NCI-H69 (cell line): ENCODE data around the gene LPIN3.

Experiments used
- DNase-seq: peaks from one replicate; lab custom pipeline; 2025; lab: John Stamatoyannopoulos, UW

LPIN3 gene

DNA sequence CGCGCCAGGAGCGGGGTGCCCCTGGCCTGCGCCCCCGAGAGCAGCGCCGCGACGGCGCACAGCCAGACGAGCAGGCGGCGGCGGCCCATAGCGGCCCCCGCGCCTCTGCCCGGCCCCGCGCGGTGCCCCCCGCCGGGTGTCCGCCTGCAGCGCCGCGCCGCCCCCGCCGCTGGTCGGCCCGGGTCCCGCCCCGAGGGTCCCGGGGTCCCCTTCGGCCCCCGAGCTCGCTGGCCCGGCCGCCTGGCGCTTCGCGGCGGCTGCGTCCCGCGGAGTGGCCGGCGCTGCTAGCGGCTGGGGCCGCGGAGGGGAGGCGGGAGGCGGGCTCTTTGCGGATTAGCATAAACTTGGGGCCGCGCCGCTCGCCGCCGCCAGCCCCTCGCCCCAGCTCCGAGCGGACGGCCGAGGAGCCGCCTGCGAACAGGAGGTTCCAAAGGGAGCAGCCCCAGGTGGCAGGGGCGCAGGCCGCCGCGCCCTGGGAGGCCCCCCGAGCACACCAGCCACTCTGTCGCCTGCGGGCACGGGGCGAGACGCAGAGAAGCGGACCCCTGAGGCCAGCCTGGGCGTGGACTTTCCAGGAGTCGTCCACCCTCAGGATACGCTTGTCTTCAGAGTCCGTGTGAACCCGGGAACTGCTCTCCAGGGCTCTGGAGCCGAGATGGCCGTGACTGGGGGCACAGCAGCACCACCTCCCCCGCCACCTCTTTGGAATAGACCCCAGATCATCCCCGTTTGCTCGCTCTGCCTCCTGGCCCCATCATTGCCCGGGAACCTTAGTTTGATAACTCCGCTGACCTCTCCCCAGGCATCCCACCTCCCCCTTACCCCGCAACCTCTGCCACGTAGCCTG lies 26.1 kb downstream of the LPIN3 start, which contains the start of gene EMILIN3:
Gene EMILIN3, minus strand, starts transcription at position 273 of the 847 bp plus-strand sequence. Its CDS starts 184 bp downstream, at position 89.
- peak; percentile 35 for DNase-seq

DNA sequence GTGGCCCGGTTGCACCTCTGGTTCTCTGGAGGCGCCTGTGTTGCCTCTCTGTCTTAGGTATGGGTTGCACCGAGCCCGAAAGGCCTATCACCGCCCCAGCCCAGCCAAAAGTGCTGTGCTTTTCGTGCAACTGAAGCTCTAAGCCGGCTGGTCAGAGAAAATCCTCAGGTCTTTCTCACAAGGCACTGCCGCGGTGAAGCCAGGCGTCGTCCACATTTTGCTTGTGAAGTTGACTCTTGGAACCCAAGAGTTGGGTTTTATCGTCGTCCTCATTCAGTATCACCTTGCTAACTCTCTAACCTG lies 26.7 kb downstream of the LPIN3 start:
- no peak for DNase-seq

GRCh38 chr20:41367956-41368355 lies 27.3 kb downstream of the LPIN3 start:
- no peak for DNase-seq

DNA sequence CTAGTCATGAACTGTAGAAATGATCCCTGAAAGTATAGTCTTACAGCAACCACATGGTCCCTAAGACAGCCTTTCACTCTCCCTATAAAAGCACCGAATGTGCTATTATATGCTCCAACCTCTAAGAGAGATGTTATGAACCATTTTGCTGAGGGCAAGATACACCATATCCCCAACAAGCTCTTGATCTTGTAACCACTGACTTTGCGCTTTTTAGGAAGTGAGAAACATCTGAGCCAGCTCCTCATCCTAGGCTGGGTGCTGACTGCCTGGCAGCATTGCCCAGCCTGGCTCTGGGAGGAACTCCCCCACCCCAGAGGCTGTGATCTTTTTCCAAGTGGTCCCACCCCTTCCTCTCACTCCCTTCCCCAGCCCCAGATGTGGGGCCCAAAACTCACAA lies 29.1 kb downstream of the LPIN3 start:
- DNase-seq, result no peak

DNA sequence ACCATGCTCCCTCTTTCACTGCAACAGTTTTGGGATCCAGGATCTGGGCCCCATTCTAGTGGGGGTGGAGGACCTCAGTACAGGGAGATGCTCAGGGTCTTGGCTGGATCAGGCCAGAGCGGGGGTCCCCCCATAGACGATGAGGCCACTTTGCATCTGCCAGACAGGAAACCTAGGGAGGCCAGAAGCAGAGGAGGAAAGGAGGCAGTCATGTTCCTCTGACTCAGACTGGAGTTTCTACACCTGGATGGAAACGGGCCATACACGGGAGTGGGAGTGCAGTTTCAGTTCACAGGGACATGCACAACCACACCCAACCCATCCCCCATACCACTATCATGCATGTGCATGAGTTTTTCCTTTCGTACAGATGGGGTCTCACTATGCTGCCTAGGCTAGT lies 29.6 kb downstream of the LPIN3 start:
- DNase-seq, result no peak

DNA sequence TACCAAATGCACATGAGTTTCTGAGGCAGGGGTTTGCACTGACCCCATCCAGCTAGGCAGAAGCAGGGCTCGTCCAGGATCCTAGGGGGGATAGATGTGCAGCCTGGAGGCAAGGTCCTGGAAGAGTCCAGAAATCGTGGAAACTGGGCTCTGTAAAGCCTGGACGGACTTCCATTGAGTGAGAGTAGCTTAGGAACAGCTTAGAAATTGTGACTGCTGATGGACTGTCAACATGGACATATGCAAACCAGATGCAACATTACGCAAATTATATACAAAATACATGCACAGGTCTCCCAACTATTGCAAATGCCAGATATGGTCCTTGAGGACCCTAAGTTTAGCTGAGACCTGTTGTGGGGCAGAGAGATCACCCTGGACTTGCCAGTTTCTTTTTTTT lies 30.8 kb downstream of the LPIN3 start:
- no peak for DNase-seq

DNA sequence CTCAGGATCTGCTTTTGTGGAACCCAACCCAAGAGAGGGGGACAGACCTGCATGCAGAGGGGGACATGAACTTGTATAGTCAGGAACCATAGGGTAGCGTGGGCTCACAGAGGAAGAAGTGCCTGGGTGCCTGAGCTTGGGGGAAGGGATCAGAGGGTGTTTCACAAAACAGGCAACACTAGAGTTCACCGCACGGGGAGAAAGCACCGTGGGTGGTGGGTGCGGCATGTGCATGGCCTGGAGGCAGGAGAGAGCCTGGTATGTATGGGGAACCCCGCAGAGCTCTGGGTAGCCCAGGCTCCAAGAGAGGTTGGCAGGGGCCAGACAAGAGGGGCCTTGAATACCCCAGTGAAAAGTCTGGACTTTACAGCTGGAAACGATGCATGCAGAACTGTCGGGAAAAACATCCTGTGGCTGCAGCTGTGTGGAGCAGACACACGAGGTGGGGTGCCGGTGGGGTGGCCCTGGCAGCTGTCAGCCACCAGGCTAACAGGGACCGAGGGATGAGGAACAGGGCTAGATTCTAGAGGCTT lies 32.7 kb downstream of the LPIN3 start:
- DNase-seq, result peak; percentile 32

GRCh38 chr20:41373931-41374920 lies 33.6 kb downstream of the LPIN3 start:
- DNase-seq, result no peak

DNA sequence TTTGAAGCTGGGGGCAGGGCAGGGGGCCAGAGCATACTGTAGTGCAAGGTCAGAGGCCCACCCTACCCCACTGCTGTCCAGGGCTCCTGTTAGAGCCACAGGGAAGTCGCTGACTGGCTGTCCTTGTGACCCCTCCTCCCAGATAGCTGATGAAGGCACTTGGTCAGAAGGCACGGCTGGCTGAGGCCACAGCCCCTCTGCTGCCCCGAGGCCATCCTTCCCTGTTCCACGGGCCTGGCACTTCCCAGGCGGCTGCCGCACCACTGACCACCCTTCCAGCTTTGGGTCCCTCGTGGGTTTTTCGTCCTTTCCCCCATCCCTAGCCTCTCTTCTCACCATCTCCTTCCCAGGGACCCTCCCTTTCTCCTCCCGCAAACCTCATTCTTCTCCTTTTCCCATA lies 35.2 kb downstream of the LPIN3 start:
- DNase-seq, result no peak

DNA sequence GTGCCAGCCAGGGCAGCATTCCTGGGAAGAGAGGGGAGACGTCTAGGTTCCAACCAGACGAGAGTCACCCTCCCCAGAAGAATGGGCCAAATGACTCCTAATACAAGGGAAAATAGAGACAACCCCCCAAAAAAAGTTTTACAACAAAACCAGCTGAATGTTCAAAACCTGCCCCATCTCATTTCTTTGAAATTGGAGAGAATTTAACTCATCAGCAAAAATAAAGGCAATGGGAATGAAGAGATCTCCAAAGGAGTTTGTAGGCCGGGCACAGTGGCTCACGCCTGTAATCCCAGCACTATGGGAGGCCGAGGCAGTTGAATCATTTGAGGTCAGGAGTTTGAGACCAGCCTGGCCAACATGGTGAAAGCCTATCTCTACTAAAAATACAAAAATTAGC lies 35.7 kb downstream of the LPIN3 start:
- DNase-seq, result no peak

- DNase-seq, result no peak
These were observed 36.7 kb downstream of the LPIN3 start for GRCh38 chr20:41377275-41377674.

- DNase-seq, result no peak
These were observed 38.9 kb downstream of the LPIN3 start for GRCh38 chr20:41379551-41379950.

GRCh38 chr20:41380551-41381193 lies 40.1 kb downstream of the LPIN3 start:
- no peak for DNase-seq

- DNase-seq, result no peak
These were observed 42.2 kb downstream of the LPIN3 start for GRCh38 chr20:41382791-41383305.

- peak; percentile 6 for DNase-seq
These were observed 46.1 kb downstream of the LPIN3 start for GRCh38 chr20:41386502-41387427.

DNA sequence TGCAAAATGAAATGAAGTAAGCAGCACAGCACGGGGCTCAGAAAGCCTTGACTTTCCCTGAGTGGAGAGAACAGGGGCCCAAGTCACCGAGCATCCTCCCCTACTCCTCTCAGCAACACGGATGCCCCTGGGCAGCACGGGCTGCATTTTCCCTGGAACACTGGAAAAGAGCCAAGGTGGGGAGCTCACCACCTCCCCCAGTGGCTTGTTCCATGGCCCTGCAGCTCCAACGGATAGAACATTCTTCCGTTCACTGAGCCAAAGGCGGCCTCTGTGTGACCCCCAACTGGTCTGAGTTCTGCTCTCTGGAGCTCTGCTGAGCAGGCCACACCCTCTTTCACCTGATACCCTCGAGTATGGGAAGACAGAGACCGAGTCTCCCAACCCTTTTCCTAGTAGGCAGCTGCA lies 46.8 kb downstream of the LPIN3 start:
- DNase-seq, result peak; percentile 36

GRCh38 chr20:41390889-41391288 lies 50.3 kb downstream of the LPIN3 start:
- no peak for DNase-seq

DNA sequence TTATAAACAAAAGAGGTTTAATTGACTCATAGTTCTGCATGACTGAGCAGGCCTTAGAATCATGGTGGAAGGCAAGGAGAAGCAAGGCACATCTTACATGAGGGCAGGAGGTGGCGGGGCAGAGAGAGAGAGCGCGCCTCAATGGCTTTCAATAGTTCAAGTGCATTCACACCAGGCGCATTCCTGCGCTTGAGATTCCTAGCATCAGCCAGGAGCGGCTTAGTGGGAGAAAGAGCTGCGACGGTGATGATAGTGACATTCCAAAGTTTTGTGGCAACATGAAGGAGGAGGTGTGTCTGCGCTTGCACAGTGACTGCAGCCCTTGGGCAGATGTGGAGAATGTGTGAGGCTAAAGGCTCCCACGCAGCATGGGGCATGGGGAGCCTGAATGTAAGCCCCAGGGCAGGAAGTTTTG lies 51.0 kb downstream of the LPIN3 start:
- DNase-seq, result no peak

- DNase-seq, result no peak
These were observed 51.7 kb downstream of the LPIN3 start for GRCh38 chr20:41392295-41392694.

DNA sequence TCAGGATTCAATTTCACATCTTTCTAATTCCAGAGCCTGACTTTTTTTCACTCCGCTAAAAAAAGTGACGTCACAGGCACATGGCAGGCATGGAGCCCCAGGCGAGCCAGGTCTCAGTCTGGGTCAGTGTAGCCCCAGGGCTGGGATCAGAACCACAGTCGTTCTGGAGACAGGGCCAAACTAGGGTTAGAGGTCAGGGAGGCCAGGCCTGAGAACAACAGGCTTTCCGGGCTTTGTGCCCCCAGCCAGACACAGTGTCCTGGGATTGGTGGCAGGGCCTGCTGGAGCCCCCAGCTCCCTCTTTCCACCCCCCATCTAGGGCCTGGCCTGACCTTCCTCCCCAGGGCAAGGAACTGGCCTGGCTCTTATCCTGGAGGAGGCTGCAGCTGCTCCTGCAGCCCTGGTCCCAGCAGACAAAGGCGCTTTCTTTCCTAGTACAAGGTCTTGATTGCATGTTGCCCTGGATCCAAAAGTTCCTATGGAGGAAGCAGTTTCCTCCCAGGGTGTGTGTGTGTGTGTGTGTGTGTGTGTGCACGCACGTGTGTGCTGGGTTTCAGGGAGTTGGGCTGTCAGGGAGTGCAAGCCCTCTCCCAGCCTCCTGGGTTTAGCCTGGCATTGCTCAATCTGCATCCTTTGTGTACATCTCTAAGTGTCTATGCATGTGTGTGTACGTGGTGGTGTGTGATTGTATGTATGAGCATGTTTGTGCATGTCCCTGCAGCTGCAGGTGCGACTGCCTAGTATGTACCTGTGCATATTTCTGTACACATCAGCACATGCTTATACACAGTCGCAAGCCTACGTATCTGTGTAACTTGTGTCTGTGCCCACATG lies 52.5 kb downstream of the LPIN3 start:
- DNase-seq, result no peak
